HEK293 (cell line): ENCODE results near the gene ADA.

Source experiments
- CTCF ChIA-PET: fragments of 350-600 bp; formaldehyde crosslinking; extraction: SDS; loops from one replicate; lab custom pipeline; 2021; ENCODE audit warnings: antibody characterized with exemption; lab: Yijun Ruan, JAX
- POLR2A ChIA-PET: fragments of 300-600 bp; formaldehyde crosslinking; extraction: SDS; loops from one replicate; lab custom pipeline; 2020; ENCODE audit warnings: antibody characterized with exemption, inconsistent platforms; lab: Yijun Ruan, JAX
- H3K27ac ChIP-seq: fragments of 200-500 bp; sonication (Bioruptor generic); 2 replicates; pipeline ENCODE4 v1.5.1; 2014; ENCODE audit warnings: low read depth, low read length, control low read depth, inconsistent platforms; ENCODE audit errors: extremely low read depth
- H3K36me3 ChIP-seq, 2 experiments: fragments of 200-500 bp in 1 of 2; sonication (Bioruptor generic) in 1 of 2; 1 replicate in 1 of 2; 2 replicates in 1 of 2; pipeline ENCODE4 v1.5.1; 2014 to 2017; ENCODE audit warnings: inconsistent platforms in 2 of 2, low read length in 2 of 2; ENCODE audit not compliant: control insufficient read depth in 2 of 2, insufficient read depth in 1 of 2
- H3K4me1 ChIP-seq: fragments of 200-500 bp; sonication (Bioruptor generic); 2 replicates; pipeline ENCODE4 v1.5.1; 2014; ENCODE audit warnings: mild to moderate bottlenecking, low read length, inconsistent platforms; ENCODE audit not compliant: control insufficient read depth, insufficient read depth
- H3K4me3 ChIP-seq: 2 replicates; pipeline ENCODE4 v1.5.1; 2011; ENCODE audit warnings: low read depth, mild to moderate bottlenecking, control low read depth, low read length, moderate library complexity
- H3K9me3 ChIP-seq: fragments of 200-500 bp; sonication (Bioruptor generic); 2 replicates; pipeline ENCODE4 v1.5.1; 2014; ENCODE audit warnings: low read depth, low read length, inconsistent platforms; ENCODE audit not compliant: control insufficient read depth, insufficient read depth
- HIC1 ChIP-seq: fragments of 450-650 bp; formaldehyde crosslinking; IDR thresholded peaks from 2 replicates; pipeline ENCODE4 v1.5.1; 2016; ENCODE audit warnings: missing biosample characterization, missing genetic modification characterization
- KLF7 ChIP-seq: fragments of 450-650 bp; formaldehyde crosslinking; IDR thresholded peaks from 2 replicates; pipeline ENCODE4 v1.5.1; 2016; ENCODE audit warnings: missing biosample characterization, missing genetic modification characterization, borderline replicate concordance
- REST ChIP-seq: fragments of 450-650 bp; formaldehyde crosslinking; IDR thresholded peaks from 2 replicates; pipeline ENCODE4 v1.5.1; 2016; ENCODE audit warnings: missing biosample characterization, missing genetic modification characterization
- SCRT1 ChIP-seq: fragments of 450-650 bp; formaldehyde crosslinking; IDR thresholded peaks from 2 replicates; pipeline ENCODE4 v1.5.1; 2016; ENCODE audit warnings: missing biosample characterization, missing genetic modification characterization, borderline replicate concordance
- TCF7L2 ChIP-seq: IDR thresholded peaks from 2 replicates; pipeline ENCODE4 v1.6.1; 2011; ENCODE audit warnings: low read depth, mild to moderate bottlenecking, inconsistent platforms, low read length, moderate library complexity, borderline replicate concordance
- ZBTB17 ChIP-seq: fragments of 450-650 bp; formaldehyde crosslinking; IDR thresholded peaks from 2 replicates; pipeline ENCODE4 v1.5.1; 2016; ENCODE audit warnings: missing biosample characterization, missing genetic modification characterization
- ZEB2 ChIP-seq: fragments of 450-650 bp; formaldehyde crosslinking; IDR thresholded peaks from 2 replicates; pipeline ENCODE4 v1.5.1; 2016; ENCODE audit warnings: missing biosample characterization, missing genetic modification characterization
- ZNF214 ChIP-seq: fragments of 450-650 bp; formaldehyde crosslinking; IDR thresholded peaks from 2 replicates; pipeline ENCODE4 v1.5.1; 2017; ENCODE audit warnings: missing biosample characterization, mild to moderate bottlenecking, missing genetic modification characterization, borderline replicate concordance
- ZNF350 ChIP-seq: fragments of 450-650 bp; formaldehyde crosslinking; IDR thresholded peaks from 2 replicates; pipeline ENCODE4 v1.5.0; 2017; ENCODE audit warnings: missing biosample characterization, mild to moderate bottlenecking, missing genetic modification characterization
- ZNF354C ChIP-seq: fragments of 450-650 bp; formaldehyde crosslinking; IDR thresholded peaks from 2 replicates; pipeline ENCODE4 v1.5.1; 2016; ENCODE audit warnings: missing biosample characterization, missing genetic modification characterization, low read depth, borderline replicate concordance
- ZNF48 ChIP-seq: fragments of 450-650 bp; formaldehyde crosslinking; IDR thresholded peaks from 2 replicates; pipeline ENCODE4 v1.5.1; 2016; ENCODE audit warnings: missing biosample characterization, missing genetic modification characterization
- ZNF747 ChIP-seq: fragments of 450-650 bp; formaldehyde crosslinking; IDR thresholded peaks from 2 replicates; pipeline ENCODE4 v1.5.1; 2016; ENCODE audit warnings: missing biosample characterization, missing genetic modification characterization
- ZNF76 ChIP-seq: fragments of 450-650 bp; formaldehyde crosslinking; IDR thresholded peaks from 2 replicates; pipeline ENCODE4; 2016; ENCODE audit warnings: low read depth, missing biosample characterization, missing genetic modification characterization, borderline replicate concordance
- ZNF768 ChIP-seq: fragments of 450-650 bp; formaldehyde crosslinking; IDR thresholded peaks from 2 replicates; pipeline ENCODE4 v1.5.1; 2018; ENCODE audit warnings: missing biosample characterization, mild to moderate bottlenecking, missing genetic modification characterization
- ZSCAN16 ChIP-seq: fragments of 450-650 bp; formaldehyde crosslinking; IDR thresholded peaks from 2 replicates; pipeline ENCODE4 v1.5.1; 2016; ENCODE audit warnings: missing biosample characterization, missing genetic modification characterization

Gene ADA

GRCh38 chr20:44585057-44585963, 66.2 kb downstream of the ADA start:
- CTCF ChIA-PET = interaction anchor here (1.5 kb wide), 1 partner anchor 9 kb away, joined by 5 read pairs; no protein-coding TSS in a partner anchor
- no peak for TF ChIP-seq ZNF350
- TF ChIP-seq ZNF76 (tag by site-specific recombination) = no peak
- no peak for TF ChIP-seq REST (tag by site-specific recombination)
- TF ChIP-seq ZNF48 (tag by site-specific recombination) = no peak
- TF ChIP-seq KLF7 = no peak
- no peak for TF ChIP-seq TCF7L2
- TF ChIP-seq ZSCAN16 (tag by site-specific recombination) = no peak
- no peak for TF ChIP-seq SCRT1
- no peak for TF ChIP-seq ZBTB17 (tag by site-specific recombination)
- TF ChIP-seq HIC1 (tag by site-specific recombination) = no peak
- peaks cover 14% of the 10 kb centered on the region for H3K4me1 ChIP-seq
- no peaks in the 10 kb centered on the region for H3K36me3 ChIP-seq
- POLR2A ChIA-PET = no interaction called here
- no peak overlapping the region for H3K27ac ChIP-seq
- no peak overlapping the region for H3K4me3 ChIP-seq
- H3K9me3 ChIP-seq = no peaks in the 10 kb centered on the region

- Histone ChIP-seq H3K4me1 (peaks cover 14% of the 10 kb centered on the region), H3K9me3 (no peaks in the 10 kb centered on the region), H3K4me3 (no peak overlapping the region), H3K36me3 (no peaks in the 10 kb centered on the region), H3K27ac (no peak overlapping the region)
- CTCF ChIA-PET = no interaction called here
- POLR2A ChIA-PET = no interaction called here
- no peak for TF ChIP-seq ZNF747 (tag by site-specific recombination)
- no peak for TF ChIP-seq ZNF214 (tag by site-specific recombination)
- TF ChIP-seq ZEB2 = no peak
- TF ChIP-seq ZNF768 (tag by site-specific recombination) = no peak
- TF ChIP-seq REST (tag by site-specific recombination) = no peak
- TF ChIP-seq SCRT1 = no peak
- no peak for TF ChIP-seq ZNF354C (tag by site-specific recombination)
Observed at GRCh38 chr20:44584162-44584561, 67.3 kb downstream of the ADA start.
